ENCODE data around the gene BTG2.
A peak's percentile ranks its signal among the peaks of the same experiment; 100 is the strongest.

BTG2 gene

DNA sequence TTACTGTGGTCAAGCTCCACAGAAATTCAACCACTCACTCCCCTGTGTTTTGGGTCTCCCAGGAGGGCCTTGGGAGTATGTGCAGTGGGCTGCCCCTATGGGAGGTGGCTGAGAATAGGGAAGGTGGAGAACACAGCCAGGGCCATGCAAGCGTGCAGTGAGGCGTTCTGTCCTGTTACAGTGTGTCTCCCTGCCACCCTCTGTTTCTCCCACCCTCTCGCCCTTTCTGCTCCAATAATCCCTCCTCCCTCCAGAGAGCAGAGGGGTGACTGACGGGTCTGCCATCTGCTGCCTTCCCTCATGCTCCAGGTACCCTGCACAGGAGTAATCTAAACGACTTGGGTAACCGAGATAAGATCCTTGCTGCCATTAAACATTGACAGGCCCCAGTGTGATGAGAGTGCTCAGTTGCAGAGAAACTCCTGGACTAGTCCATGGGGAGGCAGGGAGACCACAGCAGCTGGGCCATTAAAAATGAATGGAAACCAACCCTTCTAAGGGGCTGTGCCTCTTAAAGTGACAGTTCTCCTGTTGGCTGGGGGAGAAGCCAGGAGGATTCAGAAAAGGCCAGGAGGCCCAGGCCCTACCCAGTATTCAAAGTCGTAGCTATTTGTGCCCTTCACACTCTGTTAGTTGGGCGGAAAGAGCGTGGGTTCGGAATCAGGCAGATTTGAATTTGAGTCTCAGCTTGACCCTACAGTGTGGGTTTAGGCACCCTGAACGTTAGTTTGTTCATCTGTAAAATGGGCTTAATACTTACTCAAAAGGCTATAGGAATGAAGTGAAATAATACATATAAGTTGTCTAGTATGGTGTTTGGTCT lies 22.4 kb upstream of the BTG2 start:
- TF ChIP-seq, protein P1, sequence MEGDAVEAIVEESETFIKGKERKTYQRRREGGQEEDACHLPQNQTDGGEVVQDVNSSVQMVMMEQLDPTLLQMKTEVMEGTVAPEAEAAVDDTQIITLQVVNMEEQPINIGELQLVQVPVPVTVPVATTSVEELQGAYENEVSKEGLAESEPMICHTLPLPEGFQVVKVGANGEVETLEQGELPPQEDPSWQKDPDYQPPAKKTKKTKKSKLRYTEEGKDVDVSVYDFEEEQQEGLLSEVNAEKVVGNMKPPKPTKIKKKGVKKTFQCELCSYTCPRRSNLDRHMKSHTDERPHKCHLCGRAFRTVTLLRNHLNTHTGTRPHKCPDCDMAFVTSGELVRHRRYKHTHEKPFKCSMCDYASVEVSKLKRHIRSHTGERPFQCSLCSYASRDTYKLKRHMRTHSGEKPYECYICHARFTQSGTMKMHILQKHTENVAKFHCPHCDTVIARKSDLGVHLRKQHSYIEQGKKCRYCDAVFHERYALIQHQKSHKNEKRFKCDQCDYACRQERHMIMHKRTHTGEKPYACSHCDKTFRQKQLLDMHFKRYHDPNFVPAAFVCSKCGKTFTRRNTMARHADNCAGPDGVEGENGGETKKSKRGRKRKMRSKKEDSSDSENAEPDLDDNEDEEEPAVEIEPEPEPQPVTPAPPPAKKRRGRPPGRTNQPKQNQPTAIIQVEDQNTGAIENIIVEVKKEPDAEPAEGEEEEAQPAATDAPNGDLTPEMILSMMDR (IDR thresholded peaks at IDR 0.05), result no peak
- Histone ChIP-seq H3K4me3 (no peak overlapping the region), H3K27ac (no peak overlapping the region), H3K27me3 (no peaks in the 10 kb centered on the region), H3K4me1 (peaks cover 0 to 39% (median 31%) of the 10 kb centered on the region in 4 donors), H3K36me3 (no peaks in the 10 kb centered on the region), H3K9me3 (no peaks in the 10 kb centered on the region)
- intact Hi-C loops (cut with DNase I; ENCODE audit: low total_unique reads), result no loop called here
- peak in 1 of 2 donors; percentile 59 for DNase-seq

DNA sequence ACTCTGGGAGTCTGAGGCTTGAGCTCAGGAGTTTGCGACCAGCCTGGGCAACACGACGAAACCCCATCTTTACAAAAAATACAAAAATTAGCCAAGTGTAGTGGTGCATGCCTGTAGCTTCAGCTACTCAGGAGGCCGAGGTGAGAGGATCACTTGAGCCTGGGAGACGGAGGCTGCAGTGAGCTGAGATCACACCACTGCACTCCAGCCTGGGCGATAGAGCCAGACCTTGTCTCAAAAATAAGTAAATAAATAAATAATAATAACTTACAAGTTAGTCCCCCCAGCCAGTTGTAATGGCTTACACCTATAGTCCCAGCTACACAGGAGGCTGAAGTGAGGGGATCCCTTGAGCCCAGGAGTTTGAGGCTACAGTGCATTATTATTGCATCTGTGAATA lies 21.7 kb upstream of the BTG2 start:
- Histone ChIP-seq H3K36me3 (no peaks in the 10 kb centered on the region), H3K27ac (no peak overlapping the region), H3K9me3 (no peaks in the 10 kb centered on the region), H3K4me3 (no peak overlapping the region), H3K27me3 (no peaks in the 10 kb centered on the region), H3K4me1 (peaks cover 0 to 38% (median 28%) of the 10 kb centered on the region in 4 donors)
- intact Hi-C loops (cut with DNase I; ENCODE audit: low total_unique reads), result no loop called here
- DNase-seq, result no peak
- TF ChIP-seq, protein P1 (IDR thresholded peaks at IDR 0.05), result no peak

DNA sequence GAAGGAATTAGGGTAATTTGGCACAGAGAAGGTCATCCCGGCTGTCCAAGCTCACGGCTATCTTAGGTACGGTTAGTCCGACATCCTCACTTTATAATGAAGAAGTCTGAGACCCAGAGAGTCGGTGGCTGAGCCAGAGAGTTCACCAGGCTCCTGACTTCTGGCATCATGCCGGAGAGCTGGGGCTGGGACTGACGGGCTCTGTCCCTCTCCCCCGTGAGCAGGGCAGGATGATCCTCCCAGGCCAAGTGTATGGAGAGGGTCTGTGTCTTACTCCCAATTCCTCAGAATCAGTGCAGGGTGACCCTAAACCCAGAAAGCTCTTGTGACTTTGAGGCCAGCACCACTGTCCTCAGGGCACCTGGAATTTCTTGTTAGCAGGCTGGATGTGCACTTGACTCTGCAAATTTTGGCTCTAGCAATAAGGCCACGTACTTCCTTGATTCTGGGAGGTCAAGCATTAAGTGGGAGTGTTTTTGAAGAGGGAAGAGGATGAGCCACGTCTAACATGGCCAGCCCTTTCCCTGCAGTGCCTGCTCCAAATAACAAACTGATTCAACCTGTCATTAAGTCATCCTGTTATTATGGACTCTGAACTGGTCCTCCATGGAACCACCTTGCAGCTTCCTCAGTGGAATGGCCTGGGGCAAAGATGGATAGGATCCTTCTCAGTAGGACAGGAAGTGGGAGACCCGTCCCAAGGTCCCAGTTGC lies 20.8 kb upstream of the BTG2 start:
- H3K27ac ChIP-seq, result no peak overlapping the region
- H3K4me1 ChIP-seq, result peaks cover 0 to 35% (median 25%) of the 10 kb centered on the region in 4 donors
- no peak overlapping the region for H3K4me3 ChIP-seq
- no peaks in the 10 kb centered on the region for H3K9me3 ChIP-seq
- intact Hi-C loops (cut with DNase I; ENCODE audit: low total_unique reads), result no loop called here
- no peaks in the 10 kb centered on the region for H3K36me3 ChIP-seq
- DNase-seq, result peak in 1 of 2 donors; percentile 51
- no peaks in the 10 kb centered on the region for H3K27me3 ChIP-seq
- TF ChIP-seq, protein P1 (IDR thresholded peaks at IDR 0.05), result no peak

DNA sequence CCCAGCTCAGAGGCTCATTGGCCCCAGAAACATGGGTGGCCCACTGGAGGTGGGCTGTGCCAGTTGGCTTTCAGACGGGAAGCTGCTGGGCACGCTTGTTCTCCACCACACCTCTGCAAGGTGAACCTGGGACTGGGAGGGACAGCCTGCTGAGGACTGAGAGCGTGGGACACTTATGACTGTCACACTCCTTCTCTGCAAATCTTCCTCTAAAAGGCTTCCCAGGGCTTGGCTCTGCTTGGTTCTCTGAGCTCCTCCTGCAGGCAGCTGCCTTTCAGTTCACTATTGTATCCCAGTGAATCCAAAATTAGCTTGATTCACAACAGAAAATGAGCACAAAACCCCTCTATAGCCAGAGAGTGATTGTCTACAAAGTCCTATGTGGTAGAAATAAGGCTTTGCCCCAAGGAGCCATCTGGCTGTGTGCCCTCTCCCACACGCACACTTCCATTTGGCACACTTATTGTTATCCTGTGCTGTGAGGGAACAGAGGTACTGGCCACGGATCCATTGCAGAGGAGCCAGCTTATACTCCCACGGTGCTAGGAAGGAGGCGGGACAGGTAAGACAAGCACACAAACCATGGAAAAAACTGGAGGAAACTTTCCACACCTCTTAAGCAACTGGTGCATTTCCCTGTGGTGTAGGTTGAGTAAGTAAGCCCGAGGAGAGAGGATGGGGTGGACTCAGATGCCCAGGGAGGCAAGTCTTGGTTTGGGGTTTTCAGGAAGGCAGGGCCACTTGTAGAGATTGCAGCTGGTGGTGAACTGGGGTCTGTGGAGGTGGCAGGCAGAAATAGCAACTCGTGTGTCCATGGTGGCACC lies 18.9 kb upstream of the BTG2 start:
- DNase-seq, result peak; percentile 59 to 80
- H3K9me3 ChIP-seq, result no peaks in the 10 kb centered on the region
- peak overlapping the region; percentile 56 to 73 for H3K27ac ChIP-seq
- no peaks in the 10 kb centered on the region for H3K27me3 ChIP-seq
- H3K4me3 ChIP-seq, result no peak overlapping the region
- TF ChIP-seq, protein P1 (IDR thresholded peaks at IDR 0.05), result no peak
- intact Hi-C loops (cut with DNase I; ENCODE audit: low total_unique reads), result no loop called here
- H3K4me1 ChIP-seq, result peaks cover 0 to 51% (median 40%) of the 10 kb centered on the region in 4 donors
- H3K36me3 ChIP-seq, result no peaks in the 10 kb centered on the region

DNA sequence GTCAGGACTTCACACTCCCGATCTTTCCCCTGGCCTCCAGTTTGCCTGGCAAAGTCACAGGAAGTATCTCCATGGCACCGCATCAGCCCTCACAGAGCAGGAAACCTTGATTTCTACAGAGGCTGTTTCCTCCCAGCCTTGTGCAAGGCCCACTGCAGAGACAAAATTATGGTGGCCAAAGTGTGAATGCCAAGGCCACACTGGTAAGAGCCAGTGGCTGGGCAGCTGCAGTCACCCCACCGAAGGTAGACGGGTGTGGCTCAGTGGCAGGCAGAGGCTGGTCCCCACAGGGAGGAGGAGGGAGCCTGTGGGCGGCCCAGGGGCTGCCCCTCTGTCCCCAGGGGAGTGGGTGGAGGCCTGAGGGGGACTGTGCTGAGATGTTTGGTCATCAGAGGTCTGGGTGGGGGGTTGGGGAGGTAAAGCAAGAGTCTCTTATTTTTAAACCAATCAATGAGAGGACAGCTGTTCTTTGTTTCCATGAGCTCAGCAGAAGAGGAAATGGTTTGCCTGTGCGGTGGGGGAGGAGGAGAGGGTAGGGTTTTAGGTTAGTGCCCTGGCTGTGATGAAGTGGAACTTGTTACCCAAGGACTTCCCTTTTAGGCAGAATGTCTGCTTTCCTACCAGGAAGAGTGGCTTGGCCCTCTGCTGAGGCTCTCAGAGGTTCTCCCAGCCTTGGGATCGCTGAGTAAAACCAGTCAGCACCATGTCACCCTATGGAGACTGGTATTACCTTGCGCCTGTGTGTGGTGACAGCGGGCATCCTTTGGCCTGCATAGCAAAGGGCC lies 18.0 kb upstream of the BTG2 start:
- Histone ChIP-seq H3K4me3 (no peak overlapping the region), H3K27ac (peak overlapping the region; percentile 56 to 73), H3K36me3 (no peaks in the 10 kb centered on the region), H3K27me3 (no peaks in the 10 kb centered on the region), H3K9me3 (no peaks in the 10 kb centered on the region), H3K4me1 (peaks cover 0 to 52% (median 40%) of the 10 kb centered on the region in 4 donors)
- TF ChIP-seq, protein P1 (IDR thresholded peaks at IDR 0.05), result no peak
- DNase-seq, result peak; percentile 67 to 80
- intact Hi-C loops (cut with DNase I; ENCODE audit: low total_unique reads), result no loop called here
